GM11168 (cell line): ENCODE results near the gene ZNF182.
"Not testable (repeated sequence)": the region's sequence is repeated elsewhere in the genome, so short reads cannot be mapped to it uniquely, and the experiment has no call there.

Source experiments
- in situ Hi-C: fragments of 300-500 bp; cut with MboI; formaldehyde crosslinking; loops from one replicate; pipeline ENCODE4 v1.12.0; 2022; ENCODE audit warnings: low sequenced_read_pairs; ENCODE audit not compliant: unreplicated experiment

Gene ZNF182

DNA sequence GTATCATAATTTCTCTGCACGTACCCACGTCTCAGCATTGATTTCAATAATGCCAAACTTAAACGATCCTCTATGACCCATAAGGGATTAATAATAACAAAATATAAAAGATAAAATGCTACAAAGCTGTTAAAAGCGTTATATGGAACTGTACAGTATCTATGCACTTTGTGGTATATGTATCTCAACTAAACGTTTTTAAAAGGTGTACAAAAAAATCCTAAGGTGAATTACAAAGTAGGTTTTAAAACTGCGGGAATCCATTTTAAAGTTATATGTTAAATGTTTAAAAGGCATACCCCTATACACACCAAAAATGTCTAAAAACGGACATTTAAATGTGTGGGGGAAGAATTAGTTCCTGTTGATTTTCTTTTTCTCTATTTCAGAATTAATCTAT is 860 bp downstream of the ZNF182 start:
- in situ Hi-C loops: no loop called here

DNA sequence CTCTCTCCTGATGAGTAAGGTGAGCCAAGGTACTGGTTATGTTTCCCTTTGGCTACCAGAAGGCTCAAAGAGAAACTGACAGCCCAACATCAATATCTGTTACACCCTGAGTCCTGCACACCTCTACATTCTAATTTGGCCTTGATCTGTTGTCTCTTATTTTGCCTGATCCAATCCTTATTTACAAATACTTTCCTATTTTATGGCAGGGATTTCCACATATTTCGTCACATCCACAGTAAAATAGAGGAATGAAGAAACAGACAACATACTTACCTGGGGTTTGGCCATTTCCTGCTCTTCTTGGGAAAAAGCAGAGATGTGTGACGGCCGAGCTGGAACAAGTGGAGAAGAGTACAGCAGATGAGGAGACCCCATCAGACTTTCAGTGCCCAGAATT is 1.5 kb downstream of the ZNF182 start:
- in situ Hi-C loops: no loop called here

- in situ Hi-C loops: no loop called here
Observed at GRCh38 chrX:48001260-48001659, 2.5 kb downstream of the ZNF182 start.

DNA sequence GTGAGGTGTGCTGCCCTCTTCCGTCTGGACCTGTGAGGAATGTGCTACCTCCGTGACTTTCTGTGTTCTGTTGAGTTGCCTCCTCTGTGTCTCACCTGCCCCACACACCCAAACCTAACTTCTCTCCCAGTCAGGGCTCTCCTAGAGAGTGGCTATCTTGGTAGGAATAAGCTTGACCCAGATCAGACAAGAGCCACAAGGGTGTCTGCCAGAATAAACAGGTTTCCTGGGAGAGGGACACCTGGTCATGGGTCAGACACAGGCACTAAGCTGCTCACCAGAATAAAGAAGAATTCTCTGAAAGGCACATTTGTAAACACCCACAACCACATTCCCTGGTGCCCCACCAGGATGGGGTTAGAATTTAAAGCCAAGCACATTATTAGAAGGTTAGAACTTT is 11.1 kb downstream of the ZNF182 start:
- in situ Hi-C loops: no loop called here

DNA sequence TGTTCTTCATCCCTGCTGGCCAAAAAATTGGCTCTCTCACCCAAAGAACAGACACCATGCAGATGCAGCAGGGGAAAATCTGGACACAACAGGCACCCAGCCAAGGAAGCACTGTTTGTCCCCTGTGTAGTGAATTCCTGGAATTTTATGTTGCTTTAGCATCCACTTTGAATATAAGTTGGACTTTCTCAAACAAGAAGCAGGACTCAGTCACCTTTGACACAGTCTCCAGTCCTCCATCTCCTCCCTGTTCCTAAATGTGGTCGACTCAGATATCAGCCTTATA is 11.8 kb downstream of the ZNF182 start:
- in situ Hi-C loops: no loop called here

GRCh38 chrX:47991263-47992094 is 12.3 kb downstream of the ZNF182 start:
- in situ Hi-C loops: no loop called here

GRCh38 chrX:47976254-47977151 is 27.3 kb downstream of the ZNF182 start:
- in situ Hi-C loops: no loop called here

GRCh38 chrX:47973235-47973634 is 30.6 kb downstream of the ZNF182 start:
- in situ Hi-C loops: no loop called here

DNA sequence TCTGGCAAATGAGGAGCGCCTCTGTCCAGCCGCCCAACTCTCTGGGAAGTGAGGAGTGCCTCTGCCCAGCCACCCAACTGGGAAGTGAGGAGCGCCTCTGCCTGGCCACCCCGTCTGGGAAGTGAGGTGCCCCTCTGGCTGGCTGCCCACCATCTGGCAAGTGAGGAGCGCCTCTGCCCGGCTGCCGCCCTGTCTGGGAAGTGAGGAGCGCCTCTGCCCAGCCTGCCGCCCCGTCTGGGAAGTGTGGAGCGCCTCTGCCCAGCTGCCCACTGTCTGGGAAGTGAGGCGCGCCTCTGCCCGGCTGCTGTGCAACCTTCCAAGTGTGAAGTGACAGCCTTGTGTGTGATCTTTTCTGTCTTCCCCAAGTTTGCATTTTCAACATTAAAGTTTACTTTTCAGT is 38.3 kb downstream of the ZNF182 start:
- in situ Hi-C loops: not testable (repeated sequence)

DNA sequence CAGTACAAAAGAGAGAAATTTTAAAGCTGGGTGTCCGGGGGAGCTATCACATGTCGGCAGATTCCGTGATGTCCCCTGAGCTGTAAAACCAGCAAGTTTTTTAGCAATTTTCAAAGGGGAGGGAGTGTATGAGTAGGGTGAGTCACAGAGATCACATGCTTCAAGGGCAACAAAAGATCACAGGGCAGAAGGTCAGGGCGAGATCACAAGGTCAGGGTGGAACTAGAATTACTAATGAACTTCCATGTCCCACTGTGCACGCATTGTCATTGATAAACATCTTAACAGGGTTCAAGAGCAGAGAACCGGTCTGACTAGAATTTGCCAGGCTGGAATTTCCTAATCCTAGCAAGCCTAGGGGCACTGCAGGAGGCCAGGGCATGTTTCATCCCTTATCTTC is 42.0 kb downstream of the ZNF182 start:
- in situ Hi-C loops: not testable (repeated sequence)

- in situ Hi-C loops: no loop called here
Observed at GRCh38 chrX:47960406-47960805, 43.4 kb downstream of the ZNF182 start.

DNA sequence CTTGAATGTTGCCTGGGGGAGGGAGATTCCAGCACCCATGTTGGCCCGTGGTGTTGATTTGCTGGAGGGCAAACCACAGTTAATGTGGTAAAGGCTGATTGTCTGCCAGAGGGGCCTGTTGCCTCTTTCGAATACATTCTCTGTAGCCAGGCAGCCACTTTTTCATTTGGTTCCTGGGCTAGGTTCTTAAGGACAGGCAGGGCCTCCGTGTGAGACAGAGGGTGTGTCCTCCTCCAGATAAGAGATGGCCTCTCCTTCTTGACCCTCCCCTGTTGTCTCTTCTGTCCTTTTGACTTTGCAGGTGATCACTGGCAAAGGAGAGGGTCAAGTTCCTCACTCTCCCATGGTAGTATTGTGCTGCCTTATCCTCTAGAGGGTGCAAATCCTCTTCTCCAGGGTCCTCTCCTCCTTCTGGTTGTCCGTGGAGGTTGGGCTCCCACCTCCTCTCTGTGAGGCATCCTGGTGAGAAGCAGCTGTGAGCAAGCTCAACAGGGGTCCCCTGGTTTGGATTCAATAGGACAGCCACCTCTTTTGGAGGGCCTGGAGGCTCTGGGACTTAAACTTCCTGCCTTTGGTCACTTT is 44.9 kb downstream of the ZNF182 start:
- in situ Hi-C loops: no loop called here

GRCh38 chrX:47958206-47958605 is 45.6 kb downstream of the ZNF182 start:
- in situ Hi-C loops: not testable (repeated sequence)

DNA sequence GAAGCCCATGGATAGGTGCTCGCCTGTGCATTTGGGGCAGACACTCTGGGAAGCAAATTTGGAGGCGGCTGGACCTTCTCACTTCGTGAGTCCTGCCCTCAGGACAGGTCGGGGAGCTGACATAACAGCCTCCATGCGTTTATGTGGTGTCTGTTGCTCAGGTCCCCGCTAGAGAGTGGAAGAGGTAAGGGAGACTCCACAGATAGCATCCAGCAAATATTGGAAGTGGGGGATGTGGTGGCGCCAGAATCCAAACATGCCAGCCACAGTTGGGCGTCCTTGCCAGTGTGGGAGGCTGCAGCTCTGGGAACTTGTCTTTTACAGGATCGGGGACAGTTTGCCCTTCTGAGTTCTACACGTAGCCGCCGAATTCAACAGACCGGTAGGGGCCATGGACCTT is 47.8 kb downstream of the ZNF182 start:
- in situ Hi-C loops: no loop called here

GRCh38 chrX:47955295-47955694 is 48.5 kb downstream of the ZNF182 start:
- in situ Hi-C loops: not testable (repeated sequence)

- in situ Hi-C loops: no loop called here
Observed at GRCh38 chrX:47941423-47941822, 62.4 kb downstream of the ZNF182 start.

GRCh38 chrX:47940448-47940847 is 63.3 kb downstream of the ZNF182 start:
- in situ Hi-C loops: no loop called here

- in situ Hi-C loops: no loop called here
Observed at GRCh38 chrX:47936940-47937317, 66.9 kb downstream of the ZNF182 start.

DNA sequence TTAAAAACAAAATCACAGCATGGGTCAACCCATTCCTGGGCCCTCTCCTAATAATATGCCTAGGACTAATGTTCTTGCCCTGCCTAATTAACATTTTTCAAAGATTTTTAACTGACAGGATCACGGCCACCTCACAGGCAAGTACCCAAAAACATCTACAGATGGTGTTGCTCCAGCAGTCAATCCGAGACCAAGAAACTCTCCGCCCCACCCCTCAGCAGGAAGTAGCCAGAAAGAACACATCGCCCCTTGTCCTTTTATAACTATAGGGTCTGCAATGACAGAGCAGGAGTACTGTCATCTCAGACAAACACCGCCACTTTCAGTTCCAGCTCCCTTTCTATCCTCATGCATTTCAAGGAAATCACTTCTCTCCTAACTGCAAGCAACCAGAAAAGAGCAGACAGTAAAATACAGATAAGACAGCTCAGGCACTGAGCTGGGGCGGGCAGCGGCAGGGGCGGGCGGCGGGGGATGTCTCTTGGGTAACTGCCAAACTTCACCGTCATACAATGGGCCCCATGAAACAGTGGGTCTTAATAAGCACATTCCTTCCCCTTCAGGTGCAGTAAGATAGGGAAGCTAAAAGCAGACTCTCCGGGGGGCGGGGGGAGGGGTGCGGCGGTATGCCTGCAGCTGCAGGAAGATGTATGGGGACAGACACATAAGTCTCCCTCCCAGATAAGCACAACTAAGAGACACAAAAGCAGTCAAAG is 67.4 kb downstream of the ZNF182 start:
- in situ Hi-C loops: no loop called here

DNA sequence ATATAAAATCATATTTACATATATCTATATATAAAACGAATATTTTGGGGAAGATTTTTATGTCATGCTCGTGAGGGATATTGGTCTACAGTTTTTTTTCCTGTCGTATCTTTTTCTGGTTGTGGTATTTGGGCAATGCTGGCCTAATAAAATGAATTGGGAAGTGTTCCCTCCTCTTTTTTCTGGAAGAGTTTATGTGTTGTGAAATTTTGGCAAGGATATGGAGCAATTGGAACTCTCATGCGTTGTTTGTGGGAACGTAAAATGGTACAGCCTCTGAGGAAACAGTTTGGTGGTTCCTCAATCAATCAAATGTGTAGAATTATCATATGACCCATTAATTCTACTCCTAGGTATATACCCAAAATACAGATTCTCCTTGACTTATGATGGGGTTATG is 69.8 kb downstream of the ZNF182 start:
- in situ Hi-C loops: no loop called here

GRCh38 chrX:47931970-47932369 is 71.8 kb downstream of the ZNF182 start:
- in situ Hi-C loops: not testable (repeated sequence)
